Naive thymus-derived CD8-positive, alpha-beta T cell (primary cell): Measurements from ENCODE around the gene NDUFB2. TPM values are rescaled to one million over a fixed set of nuclear protein-coding genes. Genes with fewer than 3 reads are reported as not detected.
"Not testable (repeated sequence)": the region's sequence is repeated elsewhere in the genome, so short reads cannot be mapped to it uniquely, and the experiment has no call there.

Source experiments
- ATAC-seq, 2 donors: fragments of 150-1000 bp; cut with Tn5 transposase in 1 of 2; sonication (Bioruptor Pico), chemical (Tn5 transposase) in 1 of 2; 1 replicate in 1 of 2; 2 replicates in 1 of 2; pipeline ENCODE4 v1.10.0; 2021; ENCODE audit warnings: mild to moderate bottlenecking in 2 of 2, moderate library complexity in 2 of 2
- POLR2A ChIA-PET: fragments of 350-600 bp; sonication (Branson Sonifier 250); formaldehyde crosslinking; loops from one replicate; lab custom pipeline; 2021; ENCODE audit warnings: antibody characterized with exemption; lab: Charles Lee
- DNase-seq, 10 donors: peaks; one replicate each; pipeline versions ENCODE4 v3.0.0 to v3.0.0-alpha.2; 2020 to 2022
- H3K27ac Mint-ChIP-seq, 10 donors: one replicate each; pipeline ENCODE4 v1.8.0; 2020 to 2022; ENCODE audit warnings: mild to moderate bottlenecking in 10 of 10, mixed read lengths in 10 of 10, moderate library complexity in 4 of 10, inconsistent platforms in 1 of 10
- H3K27me3 Mint-ChIP-seq, 5 donors: one replicate each; pipeline ENCODE4 v1.8.0; 2021 to 2022; ENCODE audit warnings: mixed read lengths in 5 of 5
- H3K36me3 Mint-ChIP-seq, 3 donors: one replicate each; pipeline ENCODE4 v1.8.0; 2020 to 2022; ENCODE audit warnings: mixed read lengths in 3 of 3, mild to moderate bottlenecking in 2 of 3, inconsistent platforms in 1 of 3
- H3K4me1 Mint-ChIP-seq, 4 donors: one replicate each; pipeline ENCODE4 v1.8.0; 2021 to 2022; ENCODE audit warnings: mixed read lengths in 4 of 4
- H3K4me3 Mint-ChIP-seq, 10 donors: one replicate each; pipeline ENCODE4 v1.8.0; 2020 to 2022; ENCODE audit warnings: mild to moderate bottlenecking in 10 of 10, mixed read lengths in 10 of 10, moderate library complexity in 6 of 10, inconsistent platforms in 1 of 10
- H3K9me3 Mint-ChIP-seq, 9 donors: one replicate each; pipeline ENCODE4 v1.8.0; 2020 to 2022; ENCODE audit warnings: mixed read lengths in 9 of 9, mild to moderate bottlenecking in 3 of 9, inconsistent platforms in 1 of 9, moderate library complexity in 1 of 9
- polyA plus RNA-seq, 3 donors: library from polyadenylated mRNA; unstranded; fragments of 300-500 nt; fragmentation: Illumina TruSeq; gene quantifications; one replicate each; pipeline ENCODE4 v1.2.3, GENCODE V29; 2021
- total RNA-seq, 8 experiments: library from RNA in 2 of 8; stranded (reverse) in 2 of 8; gene quantifications; one replicate each; pipeline ENCODE4 v1.2.3 and lab custom pipeline; 2021 to 2026

Gene NDUFB2
- total and polyA plus RNA-seq, 5 experiments from 2014 or later = 98.5 to 524 (median 434) TPM

- Mint-ChIP-seq H3K27ac (peak overlapping the region in 9 of 10 donors; percentile 45 to 97 (median 94)), H3K4me1 (peaks cover 17 to 53% (median 44%) of the 10 kb centered on the region in 4 donors), H3K27me3 (no peaks in the 10 kb centered on the region), H3K9me3 (no peaks in the 10 kb centered on the region), H3K4me3 (peak overlapping the region; percentile 68 to 94 (median 88)), H3K36me3 (peaks cover 0 to 29% (median 4%) of the 10 kb centered on the region in 3 donors)
- POLR2A ChIA-PET = interaction anchor here (2.4 to 2.8 kb wide), 2 partner anchors 14 to 22 kb away, joined by 7 to 14 read pairs; partner anchors contain the start of gene NDUFB2
- ATAC-seq = no peak
- no peak for DNase-seq
Measured at GRCh38 chr7:140674356-140674800, 22.1 kb upstream of the NDUFB2 start.

- no peak for DNase-seq
- Mint-ChIP-seq H3K36me3 (peaks cover 0 to 35% (median 7%) of the 10 kb centered on the region in 3 donors), H3K4me3 (peak overlapping the region; percentile 50 to 94 (median 88)), H3K27me3 (no peaks in the 10 kb centered on the region), H3K4me1 (peaks cover 17 to 53% (median 44%) of the 10 kb centered on the region in 4 donors), H3K9me3 (no peaks in the 10 kb centered on the region), H3K27ac (peak overlapping the region in 9 of 10 donors; percentile 15 to 83 (median 52))
- POLR2A ChIA-PET = interaction anchor here (0.7 to 2.8 kb wide), 3 partner anchors 11 to 47 kb away, joined by 3 to 14 read pairs (median 3); partner anchors contain the start of gene NDUFB2
- ATAC-seq = no peak
Measured at GRCh38 chr7:140674899-140675701, 21.4 kb upstream of the NDUFB2 start.

- peak overlapping the region in 2 of 10 donors; percentile 58 to 81 for H3K27ac Mint-ChIP-seq
- peaks cover 18 to 53% (median 45%) of the 10 kb centered on the region in 4 donors for H3K4me1 Mint-ChIP-seq
- H3K36me3 Mint-ChIP-seq = peaks cover 0 to 41% (median 7%) of the 10 kb centered on the region in 3 donors
- ATAC-seq (no peak), DNase-seq (no peak)
- H3K27me3 Mint-ChIP-seq = no peaks in the 10 kb centered on the region
- POLR2A ChIA-PET = interaction anchor here (0.7 kb wide), 1 partner anchor 10 kb away, joined by 3 read pairs; no protein-coding TSS in a partner anchor
- no peaks in the 10 kb centered on the region for H3K9me3 Mint-ChIP-seq
- H3K4me3 Mint-ChIP-seq = peak overlapping the region in 4 of 10 donors; percentile 4 to 64 (median 34)
Measured at GRCh38 chr7:140675726-140676125, 20.8 kb upstream of the NDUFB2 start.

- no peaks in the 10 kb centered on the region for H3K9me3 Mint-ChIP-seq
- H3K27me3 Mint-ChIP-seq = no peaks in the 10 kb centered on the region
- peaks cover 17 to 53% (median 45%) of the 10 kb centered on the region in 4 donors for H3K4me1 Mint-ChIP-seq
- POLR2A ChIA-PET = no interaction called here
- H3K4me3 Mint-ChIP-seq = peak overlapping the region in 4 of 10 donors; percentile 6 to 67 (median 32)
- DNase-seq (no peak), ATAC-seq (no peak)
- peak overlapping the region in 3 of 10 donors; percentile 11 to 66 (median 51) for H3K27ac Mint-ChIP-seq
- peaks cover 0 to 47% (median 9%) of the 10 kb centered on the region in 3 donors for H3K36me3 Mint-ChIP-seq
Measured at GRCh38 chr7:140676306-140676705, 20.2 kb upstream of the NDUFB2 start.

GRCh38 chr7:140676956-140677355 is 19.6 kb upstream of the NDUFB2 start:
- not testable (repeated sequence) for H3K9me3 Mint-ChIP-seq, H3K27me3 Mint-ChIP-seq, ATAC-seq, DNase-seq, H3K27ac Mint-ChIP-seq, H3K4me3 Mint-ChIP-seq
- POLR2A ChIA-PET = interaction anchor here (0.7 kb wide), 1 partner anchor 270 kb away, joined by 3 read pairs; no protein-coding TSS in a partner anchor
- H3K36me3 Mint-ChIP-seq = peaks cover 0 to 54% (median 13%) of the 10 kb centered on the region in 3 donors
- peaks cover 17 to 52% (median 45%) of the 10 kb centered on the region in 4 donors for H3K4me1 Mint-ChIP-seq

GRCh38 chr7:140677496-140677895 is 19.0 kb upstream of the NDUFB2 start:
- DNase-seq (no peak), ATAC-seq (no peak)
- peaks cover 19 to 47% (median 43%) of the 10 kb centered on the region in 4 donors for H3K4me1 Mint-ChIP-seq
- H3K27me3 Mint-ChIP-seq = no peaks in the 10 kb centered on the region
- H3K27ac Mint-ChIP-seq = peak overlapping the region in 2 of 10 donors; percentile 11 to 91
- POLR2A ChIA-PET = interaction anchor here (0.7 kb wide), 1 partner anchor 270 kb away, joined by 3 read pairs; no protein-coding TSS in a partner anchor
- no peak overlapping the region for H3K4me3 Mint-ChIP-seq
- no peaks in the 10 kb centered on the region for H3K9me3 Mint-ChIP-seq
- peaks cover 0 to 58% (median 16%) of the 10 kb centered on the region in 3 donors for H3K36me3 Mint-ChIP-seq

GRCh38 chr7:140678081-140678815 is 18.3 kb upstream of the NDUFB2 start:
- Mint-ChIP-seq H3K4me1 (peaks cover 19 to 46% (median 42%) of the 10 kb centered on the region in 4 donors), H3K27ac (peak overlapping the region in 2 of 10 donors; percentile 12 to 91), H3K27me3 (no peaks in the 10 kb centered on the region), H3K36me3 (peaks cover 0 to 60% (median 16%) of the 10 kb centered on the region in 3 donors), H3K9me3 (no peaks in the 10 kb centered on the region), H3K4me3 (peak overlapping the region in 1 of 10 donors; percentile 11)
- DNase-seq (no peak), ATAC-seq (no peak)
- POLR2A ChIA-PET = no interaction called here

GRCh38 chr7:140678816-140679130 is 17.7 kb upstream of the NDUFB2 start:
- H3K4me1 Mint-ChIP-seq = peaks cover 19 to 42% (median 39%) of the 10 kb centered on the region in 4 donors
- H3K27me3 Mint-ChIP-seq = no peaks in the 10 kb centered on the region
- no peak for ATAC-seq
- no peak for DNase-seq
- no peak overlapping the region for H3K4me3 Mint-ChIP-seq
- H3K36me3 Mint-ChIP-seq = peaks cover 0 to 66% (median 16%) of the 10 kb centered on the region in 3 donors
- no peaks in the 10 kb centered on the region for H3K9me3 Mint-ChIP-seq
- peak overlapping the region in 2 of 10 donors; percentile 22 to 91 for H3K27ac Mint-ChIP-seq
- POLR2A ChIA-PET = no interaction called here

GRCh38 chr7:140679186-140679585 is 17.3 kb upstream of the NDUFB2 start:
- Mint-ChIP-seq H3K27ac (peak overlapping the region in 1 of 10 donors; percentile 22), H3K4me3 (no peak overlapping the region), H3K9me3 (no peaks in the 10 kb centered on the region), H3K36me3 (peaks cover 0 to 70% (median 16%) of the 10 kb centered on the region in 3 donors), H3K4me1 (peaks cover 19 to 38% (median 35%) of the 10 kb centered on the region in 4 donors), H3K27me3 (no peaks in the 10 kb centered on the region)
- POLR2A ChIA-PET = no interaction called here
- no peak for ATAC-seq
- DNase-seq = no peak

GRCh38 chr7:140680886-140681285 is 15.6 kb upstream of the NDUFB2 start:
- H3K27ac Mint-ChIP-seq = no peak overlapping the region
- H3K27me3 Mint-ChIP-seq = no peaks in the 10 kb centered on the region
- DNase-seq (no peak), ATAC-seq (no peak)
- H3K9me3 Mint-ChIP-seq = no peaks in the 10 kb centered on the region
- POLR2A ChIA-PET = no interaction called here
- peaks cover 18 to 21% (median 19%) of the 10 kb centered on the region in 4 donors for H3K4me1 Mint-ChIP-seq
- peaks cover 0 to 82% (median 19%) of the 10 kb centered on the region in 3 donors for H3K36me3 Mint-ChIP-seq
- H3K4me3 Mint-ChIP-seq = no peak overlapping the region

GRCh38 chr7:140681766-140682165 is 14.7 kb upstream of the NDUFB2 start:
- Mint-ChIP-seq H3K4me1 (peaks cover 11 to 16% (median 12%) of the 10 kb centered on the region in 4 donors), H3K9me3 (no peaks in the 10 kb centered on the region), H3K36me3 (peaks cover 0 to 83% (median 20%) of the 10 kb centered on the region in 3 donors), H3K4me3 (no peak overlapping the region), H3K27me3 (no peaks in the 10 kb centered on the region), H3K27ac (no peak overlapping the region)
- POLR2A ChIA-PET = no interaction called here
- no peak for ATAC-seq
- no peak for DNase-seq

- DNase-seq (no peak), ATAC-seq (no peak)
- Mint-ChIP-seq H3K36me3 (peaks cover 0 to 78% (median 23%) of the 10 kb centered on the region in 3 donors), H3K27ac (peak overlapping the region in 2 of 10 donors; percentile 27 to 48), H3K4me1 (peaks cover 0 to 4% (median 2%) of the 10 kb centered on the region in 4 donors), H3K27me3 (no peaks in the 10 kb centered on the region), H3K4me3 (no peak overlapping the region), H3K9me3 (no peaks in the 10 kb centered on the region)
- POLR2A ChIA-PET = interaction anchor here (1.8 kb wide), 1 partner anchor 10 kb away, joined by 4 read pairs; the partner anchor contains the start of gene ADCK2
Measured at GRCh38 chr7:140683657-140684056, 12.9 kb upstream of the NDUFB2 start.
